Esophagus mucosa (tissue), 1 donor: Measurements from ENCODE around the gene MPV17. TPM values are rescaled to one million over a fixed set of nuclear protein-coding genes. Genes with fewer than 3 reads are reported as not detected.

Source experiments
- ATAC-seq: fragments of 200-7000 bp; cut with Tn5 transposase; one replicate; pipeline ENCODE4 v1.9.1; 2020
- total RNA-seq: library from RNA; stranded (reverse); gene quantifications from one replicate; pipeline ENCODE4 v1.2.4, GENCODE V29; 2023
- donor health status: DM: yes; HTN: yes; CAD: no.

Gene MPV17
- total RNA-seq, 1 donor from 2014 or later: 42.7 TPM

- ATAC-seq: peak; percentile 13
Measured at GRCh38 chr2:27264253-27264752, 58.6 kb downstream of the MPV17 start.

DNA sequence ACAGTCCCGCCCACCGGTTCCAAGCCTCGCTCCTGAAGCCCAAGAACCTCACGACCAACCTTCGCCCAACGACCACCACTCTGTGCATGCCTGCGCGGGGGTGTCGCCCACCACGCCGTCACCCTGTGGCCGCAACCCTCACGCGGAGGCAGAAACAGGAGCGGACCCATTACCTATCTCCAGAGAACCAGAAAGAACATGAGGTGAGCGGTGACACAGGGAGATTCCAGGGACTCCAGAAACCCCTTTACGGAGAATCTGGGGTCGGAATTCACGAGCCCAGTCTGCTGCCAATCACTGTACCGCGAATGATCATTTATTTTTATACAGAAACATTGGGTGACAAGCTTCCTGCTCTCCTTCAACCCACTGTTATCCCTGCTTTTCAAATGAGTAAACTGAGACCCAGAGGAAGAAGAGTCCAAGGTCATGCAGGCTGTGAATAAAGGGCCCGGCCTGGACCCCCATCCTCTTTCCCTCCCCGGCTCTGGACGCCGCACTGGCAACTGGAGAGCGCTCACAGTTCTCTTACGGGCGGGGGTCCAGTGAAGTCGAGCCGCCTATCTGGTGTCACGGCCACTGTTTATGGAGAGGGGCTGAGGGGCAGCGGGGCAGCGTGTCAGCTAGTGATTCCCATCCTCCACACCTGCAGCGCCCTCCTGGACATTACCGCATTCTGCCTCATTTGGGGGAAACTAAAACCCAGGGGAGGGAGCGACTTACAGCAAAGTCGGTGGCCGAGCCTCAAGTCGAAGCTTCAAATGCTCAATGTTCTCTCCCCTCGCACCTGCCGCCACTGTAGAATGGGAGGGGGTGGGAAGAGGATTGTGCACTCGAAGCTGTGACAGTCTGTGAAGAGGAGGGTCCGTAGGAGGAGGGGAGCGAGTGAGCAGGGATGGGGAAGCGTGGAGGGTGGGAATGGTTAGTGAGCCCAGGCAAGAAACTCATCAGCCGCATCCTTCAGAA is 59.3 kb downstream of the MPV17 start:
- ATAC-seq: no peak

DNA sequence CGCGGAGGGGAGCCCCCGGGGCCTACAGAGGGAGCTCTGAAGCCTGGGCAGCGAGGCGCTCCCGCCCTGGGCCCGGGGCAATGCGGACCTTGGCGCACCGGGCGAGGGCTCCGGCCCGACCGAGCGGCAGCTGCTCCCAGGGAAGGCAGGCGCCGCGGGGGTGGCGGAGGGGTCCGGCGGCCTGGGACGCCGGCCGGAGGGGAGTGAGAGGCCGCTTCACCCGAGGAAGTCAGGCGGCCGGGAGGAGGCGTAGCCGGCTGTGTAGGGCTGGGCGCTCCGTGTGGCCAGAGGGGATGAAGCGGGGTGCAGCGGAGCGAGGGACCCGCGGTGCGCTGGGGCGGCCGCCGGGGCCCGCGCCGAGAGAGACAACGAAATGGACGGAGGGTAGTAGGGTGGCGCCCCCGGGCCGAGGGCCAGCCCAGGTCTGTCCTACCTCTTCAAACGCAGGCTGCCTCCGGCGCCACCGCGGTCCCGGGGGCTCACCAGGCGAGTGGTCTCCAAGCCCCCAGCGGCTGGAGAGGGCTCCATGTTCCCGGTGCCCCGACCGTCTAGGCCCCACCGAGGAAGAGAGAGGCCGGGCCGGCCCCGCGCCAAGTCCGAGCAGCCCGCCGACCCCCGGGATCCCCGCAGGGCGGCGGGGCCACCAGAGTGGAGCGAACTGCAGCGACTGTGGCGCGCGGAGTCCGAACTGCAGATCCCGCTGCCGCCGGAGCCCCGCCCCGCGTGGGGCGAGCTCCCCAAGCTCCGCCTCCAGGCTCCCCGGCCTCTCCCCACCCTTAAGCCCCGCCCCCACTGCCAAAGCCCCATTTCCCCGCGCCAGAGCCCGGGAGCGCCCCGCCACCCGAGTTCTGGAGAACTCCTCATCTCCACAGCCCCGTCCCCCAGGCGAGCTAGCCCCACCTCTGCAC is 60.3 kb downstream of the MPV17 start, which contains the start of gene SLC30A3:
Gene SLC30A3, minus strand, starts transcription at position 669 of the 908 bp plus-strand sequence. Its CDS starts 141 bp downstream, at position 528.
- ATAC-seq: peak; percentile 77

DNA sequence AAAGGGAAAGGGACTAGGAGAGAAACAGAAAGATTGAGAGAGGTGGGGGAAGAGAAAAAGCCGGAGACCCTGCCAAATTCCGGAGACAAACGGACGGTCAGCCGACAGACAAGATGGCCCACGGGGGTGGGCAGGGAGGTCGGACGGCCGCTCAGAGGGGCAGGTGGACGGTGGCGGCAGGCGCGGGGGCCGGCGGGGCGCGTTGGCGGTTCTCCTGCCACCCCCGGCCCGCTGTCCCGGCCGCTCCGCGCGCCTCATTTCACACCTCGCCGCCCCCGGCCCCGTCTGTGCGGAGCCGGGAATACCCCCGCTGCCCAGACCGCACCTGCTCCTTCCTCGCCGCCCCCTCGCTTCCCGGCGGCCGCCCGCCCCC is 61.0 kb downstream of the MPV17 start:
- no peak for ATAC-seq

DNA sequence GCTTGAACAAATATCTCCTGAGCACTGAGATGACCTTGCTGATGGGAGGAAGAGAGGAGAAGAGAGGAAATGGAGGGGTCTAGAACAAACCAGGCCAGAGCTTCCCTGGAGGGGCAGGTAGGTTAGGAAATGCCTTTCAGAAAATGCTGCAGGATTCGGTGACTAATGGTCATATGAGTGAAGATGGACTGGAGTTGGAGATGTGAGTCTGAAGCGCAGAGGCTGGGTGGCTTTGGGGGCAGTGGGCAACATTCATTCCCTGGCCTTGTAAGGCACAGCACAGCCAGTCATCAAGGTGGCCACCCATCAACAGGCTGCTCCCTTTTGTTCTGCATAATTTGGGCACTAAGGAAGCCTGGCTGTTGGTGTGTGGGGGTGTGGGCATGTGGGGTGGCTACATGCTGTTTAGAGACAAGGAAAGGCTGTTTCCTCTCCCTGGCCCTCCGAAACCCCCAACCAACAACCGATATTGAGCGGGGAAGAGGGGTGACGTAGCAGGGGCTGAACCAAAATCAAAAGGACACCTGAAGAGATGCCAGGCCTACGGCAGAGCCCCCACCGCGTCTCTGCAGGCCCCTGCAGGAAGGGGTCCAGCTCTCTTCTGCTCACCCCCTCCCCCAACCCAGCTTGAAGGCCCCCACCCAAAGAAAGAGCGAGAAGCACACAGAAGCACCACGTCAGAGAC is 61.5 kb downstream of the MPV17 start:
- no peak for ATAC-seq

Other genes starting within 250 kb of the MPV17 start
- gene EMILIN1, start 244.5 kb downstream of the MPV17 start, total RNA-seq: 3.0 TPM
- gene KHK, start 236.3 kb downstream of the MPV17 start, total RNA-seq: 3.5 TPM
- 0.96 TPM for gene CGREF1, start 204.0 kb downstream of the MPV17 start, total RNA-seq
- gene ABHD1, start 199.3 kb downstream of the MPV17 start, total RNA-seq: not detected
- 26.5 TPM for gene PREB, start 188.5 kb downstream of the MPV17 start, total RNA-seq
- not detected for gene PRR30, start 183.7 kb downstream of the MPV17 start, total RNA-seq
- not detected for gene TCF23, start 174.1 kb downstream of the MPV17 start, total RNA-seq
- gene ATRAID, start 111.1 kb downstream of the MPV17 start, total RNA-seq: 75.0 TPM
- 15.6 TPM for gene SLC5A6, start 110.8 kb downstream of the MPV17 start, total RNA-seq
- gene CAD, start 105.7 kb downstream of the MPV17 start, total RNA-seq: 26.7 TPM
- not detected for gene SLC30A3, start 60.0 kb downstream of the MPV17 start, total RNA-seq
- gene DNAJC5G, start 47.7 kb downstream of the MPV17 start, total RNA-seq: not detected
- gene TRIM54, start 40.7 kb downstream of the MPV17 start, total RNA-seq: 0.16 TPM
- gene UCN, start 14.7 kb downstream of the MPV17 start, total RNA-seq: 0.56 TPM
- 50.8 TPM for gene GTF3C2, start 33.7 kb upstream of the MPV17 start, total RNA-seq
- gene EIF2B4, start 47.2 kb upstream of the MPV17 start, total RNA-seq: 29.2 TPM
- gene SNX17, start 47.5 kb upstream of the MPV17 start, total RNA-seq: 62.1 TPM
- gene ZNF513, start 57.6 kb upstream of the MPV17 start, total RNA-seq: 11.4 TPM
- 57.3 TPM for gene PPM1G, start 86.5 kb upstream of the MPV17 start, total RNA-seq
- 86.6 TPM for gene NRBP1, start 105.5 kb upstream of the MPV17 start, total RNA-seq
- gene KRTCAP3, start 119.3 kb upstream of the MPV17 start, total RNA-seq: 26.0 TPM
- gene IFT172, start 166.6 kb upstream of the MPV17 start, total RNA-seq: 10.3 TPM
- gene FNDC4, start 172.1 kb upstream of the MPV17 start, total RNA-seq: 8.5 TPM
- gene GCKR, start 173.7 kb upstream of the MPV17 start, total RNA-seq: 0.84 TPM